ENCODE data around the gene THSD7A. TPM values are rescaled to one million over a fixed set of nuclear protein-coding genes. Genes with fewer than 3 reads are reported as not detected.

The THSD7A gene
- total and polyA plus RNA-seq, 9 of the 15 experiments (the other 6 are each of a cell fraction or from before 2014, with no cell fraction given) = 0.01 to 0.02 TPM; not detected in 7

DNA sequence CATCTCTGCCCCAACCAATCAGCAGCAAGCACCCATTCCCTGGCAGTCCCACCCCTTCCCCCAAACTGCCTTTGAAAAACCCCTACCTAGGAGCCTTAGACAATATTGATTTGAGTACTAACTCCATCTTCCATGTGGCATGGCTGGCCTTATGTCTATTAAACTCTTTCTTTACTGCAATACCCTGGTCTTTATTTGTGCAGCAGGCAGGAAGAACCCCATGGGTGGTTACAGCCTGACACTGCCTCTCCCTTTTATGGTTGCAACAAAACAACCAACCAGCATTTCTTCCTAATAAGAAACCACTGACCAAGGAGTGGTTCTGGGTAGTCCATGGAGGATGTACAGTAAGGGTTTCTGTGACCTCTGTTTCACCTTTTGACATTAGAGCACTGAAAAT is 418.1 kb downstream of the THSD7A start:
- POLR2A ChIA-PET = no interaction called here

DNA sequence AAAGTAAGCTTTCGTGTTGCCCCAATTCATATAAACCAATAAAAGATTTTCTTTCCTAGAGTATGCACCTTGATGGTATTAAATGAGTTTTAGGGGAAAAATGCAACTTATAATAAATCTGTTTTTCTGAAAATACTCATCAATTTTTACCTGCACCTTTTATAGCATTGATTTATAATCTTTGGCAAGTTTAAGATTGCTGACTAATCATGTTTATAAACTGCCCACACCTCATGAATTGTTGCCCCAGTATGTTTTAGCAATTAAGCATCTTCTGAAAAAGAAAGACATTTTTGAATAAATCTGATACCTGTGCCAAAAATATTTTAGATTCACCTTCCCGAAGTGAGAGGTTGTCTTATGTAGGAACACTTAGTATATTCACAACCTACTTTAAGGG is 420.0 kb downstream of the THSD7A start:
- ATAC-seq (no peak), FAIRE-seq (no peak), DNase-seq (ENCODE audit: extremely low read depth in 1 of 4, low spot score in 3 of 4) (no peak)
- H3K9me1 ChIP-seq (ENCODE audit: control insufficient read depth, insufficient read depth, low read length) = no peaks in the 10 kb centered on the region
- no peaks in the 10 kb centered on the region for H3K9me3 ChIP-seq (replicated peaks; ENCODE audit: control insufficient read depth, insufficient read depth, low read depth, low read length)
- no peak overlapping the region for H3K27ac ChIP-seq (ENCODE audit: extremely low read depth, low read depth, low read length)
- no peaks in the 10 kb centered on the region for H3K4me1 ChIP-seq (replicated peaks in 1 of 2; ENCODE audit: control insufficient read depth in 2 of 2, insufficient read depth in 2 of 2, low read length in 2 of 2)
- in situ Hi-C loops (cut with MboI) = loop anchor here (25.0 kb wide), 1 partner anchor 1075 kb away; no protein-coding TSS in a partner anchor
- no peak overlapping the region for H2AFZ ChIP-seq (ENCODE audit: low read depth, low read length)
- no peak overlapping the region for H3K4me3 ChIP-seq
- no TSS peak for BruUV-seq (replicated peaks)
- intact Hi-C loops (cut with micrococcal nuclease) = no loop called here
- no peaks in the 10 kb centered on the region for H4K20me1 ChIP-seq (replicated peaks; ENCODE audit: control insufficient read depth, insufficient read depth, low read length)
- H3K9ac ChIP-seq (ENCODE audit: insufficient read depth in 1 of 2, low read depth in 2 of 2, low read length in 2 of 2) = no peak overlapping the region
- no peak overlapping the region for H3K4me2 ChIP-seq (ENCODE audit: insufficient read depth, low read length)
- no peaks in the 10 kb centered on the region for H3K79me2 ChIP-seq (ENCODE audit: control insufficient read depth, insufficient read depth, low read length)
- ChIA-PET CTCF (ENCODE audit: low intra/inter-chr PET ratio) (no interaction called here), POLR2A (no interaction called here)
- no peaks in the 10 kb centered on the region for H3K27me3 ChIP-seq (ENCODE audit: control insufficient read depth in 2 of 2, insufficient read depth in 2 of 2, low read length in 2 of 2)
- no peaks in the 10 kb centered on the region for H3K36me3 ChIP-seq (ENCODE audit: control insufficient read depth, insufficient read depth, low read length)
- TF ChIP-seq MAFF (IDR thresholded peaks at IDR 0.05; ENCODE audit: low read length) (peak; percentile 50; the same call in 1 of the 2 replicates), MAFG (tag; conservative IDR thresholded peaks at IDR 0.05) (0 out of 2 replicates have a peak, but pooled peaks have one; percentile 46), MAFK (IDR thresholded peaks at IDR 0.05; ENCODE audit: low read length) (peak; percentile 33; the same call in 1 of the 2 replicates), C11orf30 (IDR thresholded peaks at IDR 0.05; ENCODE audit: low read depth) (peak; percentile 35), ZNF316 (IDR thresholded peaks at IDR 0.05) (peak; percentile 58; the same call in 1 of the 2 replicates), KLF1 (tag; IDR thresholded peaks at IDR 0.05) (no peak)
- 0% methylated on average over 2 of the region's 2 CpGs for WGBS (ENCODE audit: insufficient coverage, low coverage, missing lambda C conversion rate)

More for the DNA sequence above, 418.1 kb downstream of the THSD7A start:
- no peaks in the 10 kb centered on the region for H3K9me1 ChIP-seq (ENCODE audit: control insufficient read depth, insufficient read depth, low read length)
- no peaks in the 10 kb centered on the region for H3K4me1 ChIP-seq (replicated peaks in 1 of 2; ENCODE audit: control insufficient read depth in 2 of 2, insufficient read depth in 2 of 2, low read length in 2 of 2)
- H3K4me3 ChIP-seq = no peak overlapping the region
- FAIRE-seq (no peak), DNase-seq (ENCODE audit: extremely low read depth in 1 of 4, low spot score in 3 of 4) (no peak), ATAC-seq (no peak)
- intact Hi-C loops (cut with micrococcal nuclease) (no loop called here), in situ Hi-C loops (cut with MboI) (loop anchor here (25.0 kb wide), 1 partner anchor 1073 kb away; no protein-coding TSS in a partner anchor)
- H3K27ac ChIP-seq (ENCODE audit: extremely low read depth, low read depth, low read length) = no peak overlapping the region
- H3K36me3 ChIP-seq (ENCODE audit: control insufficient read depth, insufficient read depth, low read length) = no peaks in the 10 kb centered on the region
- TF ChIP-seq NEUROD1 (IDR thresholded peaks at IDR 0.05; ENCODE audit: borderline replicate concordance, low read depth, low read length, partially characterized antibody) (no peak), ZFPM2 (CRISPR knock-in tag; IDR thresholded peaks at IDR 0.05) (no peak), USF1 (CRISPR knock-in tag; IDR thresholded peaks at IDR 0.05) (no peak), BCL6 (CRISPR knock-in tag; IDR thresholded peaks at IDR 0.05) (no peak), NR2C2 (CRISPR knock-in tag; IDR thresholded peaks at IDR 0.05) (no peak), NR2C2 (tag; IDR thresholded peaks at IDR 0.05) (no peak), BCOR (IDR thresholded peaks at IDR 0.05) (no peak), MECOM (CRISPR knock-in tag; IDR thresholded peaks at IDR 0.05) (no peak)
- no peak overlapping the region for H3K4me2 ChIP-seq (ENCODE audit: insufficient read depth, low read length)
- H3K79me2 ChIP-seq (ENCODE audit: control insufficient read depth, insufficient read depth, low read length) = no peaks in the 10 kb centered on the region
- H3K9me3 ChIP-seq (replicated peaks; ENCODE audit: control insufficient read depth, insufficient read depth, low read depth, low read length) = no peaks in the 10 kb centered on the region
- H3K27me3 ChIP-seq (ENCODE audit: control insufficient read depth in 2 of 2, insufficient read depth in 2 of 2, low read length in 2 of 2) = no peaks in the 10 kb centered on the region
- no peak overlapping the region for H2AFZ ChIP-seq (ENCODE audit: low read depth, low read length)
- no TSS peak for BruUV-seq (replicated peaks)
- no peak overlapping the region for H3K9ac ChIP-seq (ENCODE audit: insufficient read depth in 1 of 2, low read depth in 2 of 2, low read length in 2 of 2)
- CTCF ChIA-PET (ENCODE audit: low intra/inter-chr PET ratio) = no interaction called here
- H4K20me1 ChIP-seq (replicated peaks; ENCODE audit: control insufficient read depth, insufficient read depth, low read length) = no peaks in the 10 kb centered on the region
